Measurements from ENCODE around the gene MLLT11. TPM values are rescaled to one million over a fixed set of nuclear protein-coding genes. Genes with fewer than 3 reads are reported as not detected.

Gene MLLT11
- total RNA-seq, 1 donor from 2014 or later, result 29.5 TPM

- no peaks in the 10 kb centered on the region for H3K9me3 Mint-ChIP-seq (ENCODE audit: low read depth)
- H3K4me1 Mint-ChIP-seq (ENCODE audit: low read depth), result peaks cover 4% of the 10 kb centered on the region
- no peak overlapping the region for H3K27ac Mint-ChIP-seq
- no peak for TF ChIP-seq CTCF (IDR thresholded peaks at IDR 0.05; ENCODE audit: unreplicated experiment)
- no peaks in the 10 kb centered on the region for H3K27me3 Mint-ChIP-seq
- no peak overlapping the region for H3K4me3 Mint-ChIP-seq (ENCODE audit: low read depth)
- H3K36me3 Mint-ChIP-seq (ENCODE audit: insufficient read depth), result peaks cover 4% of the 10 kb centered on the region
- DNase-seq (ENCODE audit: low spot score, unreplicated experiment), result no peak
These were observed 44.4 kb downstream of the MLLT11 start for GRCh38 chr1:151104630-151105029.

GRCh38 chr1:151106894-151107293 lies 46.7 kb downstream of the MLLT11 start:
- TF ChIP-seq CTCF (IDR thresholded peaks at IDR 0.05; ENCODE audit: unreplicated experiment), result no peak
- H3K27ac Mint-ChIP-seq, result no peak overlapping the region
- no peaks in the 10 kb centered on the region for H3K9me3 Mint-ChIP-seq (ENCODE audit: low read depth)
- H3K4me3 Mint-ChIP-seq (ENCODE audit: low read depth), result no peak overlapping the region
- no peaks in the 10 kb centered on the region for H3K27me3 Mint-ChIP-seq
- peaks cover 6% of the 10 kb centered on the region for H3K36me3 Mint-ChIP-seq (ENCODE audit: insufficient read depth)
- peaks cover 4% of the 10 kb centered on the region for H3K4me1 Mint-ChIP-seq (ENCODE audit: low read depth)
- DNase-seq (ENCODE audit: low spot score, unreplicated experiment), result no peak

GRCh38 chr1:151108331-151108730 lies 48.1 kb downstream of the MLLT11 start:
- peaks cover 4% of the 10 kb centered on the region for H3K4me1 Mint-ChIP-seq (ENCODE audit: low read depth)
- no peak overlapping the region for H3K27ac Mint-ChIP-seq
- TF ChIP-seq CTCF (IDR thresholded peaks at IDR 0.05; ENCODE audit: unreplicated experiment), result no peak
- no peak for DNase-seq (ENCODE audit: low spot score, unreplicated experiment)
- no peaks in the 10 kb centered on the region for H3K27me3 Mint-ChIP-seq
- no peaks in the 10 kb centered on the region for H3K9me3 Mint-ChIP-seq (ENCODE audit: low read depth)
- H3K4me3 Mint-ChIP-seq (ENCODE audit: low read depth), result no peak overlapping the region
- peaks cover 6% of the 10 kb centered on the region for H3K36me3 Mint-ChIP-seq (ENCODE audit: insufficient read depth)

GRCh38 chr1:151113877-151114276 lies 53.7 kb downstream of the MLLT11 start:
- H3K27me3 Mint-ChIP-seq, result no peaks in the 10 kb centered on the region

More at GRCh38 chr1:151113877-151114276, 53.7 kb downstream of the MLLT11 start:
- Mint-ChIP-seq H3K36me3 (ENCODE audit: insufficient read depth) (peaks cover 6% of the 10 kb centered on the region), H3K4me1 (ENCODE audit: low read depth) (no peaks in the 10 kb centered on the region), H3K9me3 (ENCODE audit: low read depth) (no peaks in the 10 kb centered on the region), H3K4me3 (ENCODE audit: low read depth) (no peak overlapping the region), H3K27ac (no peak overlapping the region)
- no peak for TF ChIP-seq CTCF (IDR thresholded peaks at IDR 0.05; ENCODE audit: unreplicated experiment)
- no peak for DNase-seq (ENCODE audit: low spot score, unreplicated experiment)

Other genes starting within 250 kb of the MLLT11 start
- 39.0 and 40.9 TPM in 2 replicates for gene ARNT, start 183.8 kb upstream of the MLLT11 start, total RNA-seq
- not detected in 2 replicates for gene CTXND2, start 173.3 kb upstream of the MLLT11 start, total RNA-seq
- gene SETDB1, start 134.0 kb upstream of the MLLT11 start, total RNA-seq, result 110 TPM in 2 replicates
- gene CERS2, start 85.6 kb upstream of the MLLT11 start, total RNA-seq, result 187 and 203 TPM in 2 replicates
- 3.5 TPM in 2 replicates for gene ANXA9, start 78.1 kb upstream of the MLLT11 start, total RNA-seq
- gene MINDY1, start 53.5 kb upstream of the MLLT11 start, total RNA-seq, result 28.3 and 32.5 TPM in 2 replicates
- gene PRUNE1, start 51.9 kb upstream of the MLLT11 start, total RNA-seq, result 23.8 and 24.4 TPM in 2 replicates
- 0.91 and 0.93 TPM in 2 replicates for gene BNIPL, start 23.8 kb upstream of the MLLT11 start, total RNA-seq
- gene C1orf56, start 12.6 kb upstream of the MLLT11 start, total RNA-seq, result 4.5 and 7.0 TPM in 2 replicates
- gene CDC42SE1, start 775 bp upstream of the MLLT11 start, total RNA-seq, result 101 and 105 TPM in 2 replicates
- 12.4 and 12.7 TPM in 2 replicates for gene GABPB2, start 10.4 kb downstream of the MLLT11 start, total RNA-seq
- 31.5 and 34.0 TPM in 2 replicates for gene SEMA6C, start 86.2 kb downstream of the MLLT11 start, total RNA-seq
- gene TNFAIP8L2, start 96.3 kb downstream of the MLLT11 start, total RNA-seq, result not detected in 2 replicates
- 12.8 and 14.0 TPM in 2 replicates for gene LYSMD1, start 105.5 kb downstream of the MLLT11 start, total RNA-seq
- 47.1 and 52.0 TPM in 2 replicates for gene SCNM1, start 105.7 kb downstream of the MLLT11 start, total RNA-seq
- 1.5 and 2.0 TPM in 2 replicates for gene TMOD4, start 115.6 kb downstream of the MLLT11 start, total RNA-seq
- gene VPS72, start 129.8 kb downstream of the MLLT11 start, total RNA-seq, result 110 and 119 TPM in 2 replicates
- 84.0 and 95.5 TPM in 2 replicates for gene PIP5K1A, start 138.2 kb downstream of the MLLT11 start, total RNA-seq
- gene PSMD4, start 194.3 kb downstream of the MLLT11 start, total RNA-seq, result 163 and 177 TPM in 2 replicates
- gene ZNF687, start 221.9 kb downstream of the MLLT11 start, total RNA-seq, result 43.0 and 45.0 TPM in 2 replicates